HEK293 (cell line): ENCODE results near the gene INTS6.

Experiments used
- GLIS1 ChIP-seq: fragments of 450-650 bp; formaldehyde crosslinking; IDR thresholded peaks from 2 replicates; pipeline ENCODE4 v1.5.1; 2016; ENCODE audit warnings: missing biosample characterization, missing genetic modification characterization
- HOXD13 ChIP-seq: sonication (generic); formaldehyde crosslinking; IDR thresholded peaks from 2 replicates; pipeline ENCODE4 v1.8.0; 2022; ENCODE audit warnings: missing genetic modification reagents, borderline replicate concordance
- MEIS1 ChIP-seq: sonication (generic); formaldehyde crosslinking; IDR thresholded peaks from 2 replicates; pipeline ENCODE4 v1.8.1; 2022; ENCODE audit warnings: missing genetic modification reagents, mild to moderate bottlenecking, borderline replicate concordance
- OSR2 ChIP-seq: fragments of 450-650 bp; formaldehyde crosslinking; IDR thresholded peaks from 2 replicates; pipeline ENCODE4 v1.5.1; 2016; ENCODE audit warnings: missing biosample characterization, missing genetic modification characterization
- OVOL3 ChIP-seq: fragments of 450-650 bp; formaldehyde crosslinking; IDR thresholded peaks from 2 replicates; pipeline ENCODE4 v1.5.1; 2016; ENCODE audit warnings: missing biosample characterization, missing genetic modification characterization
- RBAK ChIP-seq: fragments of 450-650 bp; formaldehyde crosslinking; IDR thresholded peaks from 2 replicates; pipeline ENCODE4 v1.5.1; 2016; ENCODE audit warnings: missing biosample characterization, missing genetic modification characterization
- SALL2 ChIP-seq: fragments of 450-650 bp; formaldehyde crosslinking; IDR thresholded peaks from 2 replicates; pipeline ENCODE4 v1.5.0; 2017; ENCODE audit warnings: missing biosample characterization, mild to moderate bottlenecking, missing genetic modification characterization, borderline replicate concordance
- WT1 ChIP-seq: fragments of 450-650 bp; formaldehyde crosslinking; IDR thresholded peaks from 2 replicates; pipeline ENCODE4 v1.5.1; 2016; ENCODE audit warnings: missing biosample characterization, missing genetic modification characterization
- YY1 ChIP-seq: fragments of 450-650 bp; formaldehyde crosslinking; IDR thresholded peaks from 2 replicates; pipeline ENCODE4 v1.5.1; 2018; ENCODE audit warnings: missing biosample characterization, missing genetic modification characterization
- ZFP3 ChIP-seq: fragments of 450-650 bp; formaldehyde crosslinking; IDR thresholded peaks from 2 replicates; pipeline ENCODE4 v1.5.1; 2016; ENCODE audit warnings: low read depth, missing biosample characterization, missing genetic modification characterization
- ZIC2 ChIP-seq: fragments of 450-650 bp; formaldehyde crosslinking; IDR thresholded peaks from 2 replicates; pipeline ENCODE4 v1.5.1; 2016; ENCODE audit warnings: missing biosample characterization, missing genetic modification characterization
- ZNF114 ChIP-seq: fragments of 450-650 bp; formaldehyde crosslinking; IDR thresholded peaks from 2 replicates; pipeline ENCODE4 v1.5.0; 2017; ENCODE audit warnings: missing biosample characterization, missing genetic modification characterization
- ZNF133 ChIP-seq: fragments of 450-650 bp; formaldehyde crosslinking; IDR thresholded peaks from 2 replicates; pipeline ENCODE4 v1.5.1; 2016; ENCODE audit warnings: missing biosample characterization, missing genetic modification characterization
- ZNF16 ChIP-seq: fragments of 450-650 bp; formaldehyde crosslinking; IDR thresholded peaks from 2 replicates; pipeline ENCODE4 v1.5.1; 2016; ENCODE audit warnings: low read depth, missing biosample characterization, missing genetic modification characterization
- ZNF2 ChIP-seq: fragments of 450-650 bp; formaldehyde crosslinking; IDR thresholded peaks from 2 replicates; pipeline ENCODE4 v1.5.1; 2016; ENCODE audit warnings: missing biosample characterization, missing genetic modification characterization
- ZNF202 ChIP-seq: fragments of 450-650 bp; formaldehyde crosslinking; IDR thresholded peaks from 2 replicates; pipeline ENCODE4 v1.5.1; 2016; ENCODE audit warnings: missing biosample characterization, missing genetic modification characterization, borderline replicate concordance
- ZNF221 ChIP-seq: fragments of 450-650 bp; formaldehyde crosslinking; IDR thresholded peaks from 2 replicates; pipeline ENCODE4 v1.5.1; 2017; ENCODE audit warnings: missing biosample characterization, missing genetic modification characterization, borderline replicate concordance
- ZNF274 ChIP-seq, 2 experiments: fragments of 200-500 bp in 1 of 2; fragments of 450-650 bp in 1 of 2; sonication (Bioruptor generic) in 1 of 2; formaldehyde crosslinking in 1 of 2; IDR thresholded peaks; 2 replicates each; pipeline versions ENCODE4 v1.5.1 to v1.6.1; 2014 to 2016; ENCODE audit warnings: borderline replicate concordance in 1 of 2, inconsistent platforms in 1 of 2, low read length in 1 of 2, missing biosample characterization in 1 of 2, missing genetic modification characterization in 1 of 2
- ZNF311 ChIP-seq: fragments of 450-650 bp; formaldehyde crosslinking; IDR thresholded peaks from 2 replicates; pipeline ENCODE4 v1.5.1; 2017; ENCODE audit warnings: missing biosample characterization, missing genetic modification characterization, borderline replicate concordance
- ZNF341 ChIP-seq: fragments of 450-650 bp; formaldehyde crosslinking; IDR thresholded peaks from 2 replicates; pipeline ENCODE4; 2016; ENCODE audit warnings: low read depth, missing biosample characterization, missing genetic modification characterization
- ZNF366 ChIP-seq: fragments of 450-650 bp; formaldehyde crosslinking; conservative IDR thresholded peaks from 2 replicates; pipeline ENCODE4 v1.5.1; 2016; ENCODE audit warnings: missing biosample characterization, missing genetic modification characterization
- ZNF416 ChIP-seq: fragments of 450-650 bp; formaldehyde crosslinking; IDR thresholded peaks from 2 replicates; pipeline ENCODE4 v1.5.1; 2016; ENCODE audit warnings: missing biosample characterization, missing genetic modification characterization
- ZNF433 ChIP-seq: fragments of 450-650 bp; formaldehyde crosslinking; IDR thresholded peaks from 2 replicates; pipeline ENCODE4 v1.5.1; 2016; ENCODE audit warnings: missing biosample characterization, missing genetic modification characterization, low read depth
- ZNF548 ChIP-seq: fragments of 450-650 bp; formaldehyde crosslinking; IDR thresholded peaks from 2 replicates; pipeline ENCODE4 v1.5.1; 2016; ENCODE audit warnings: missing biosample characterization, missing genetic modification characterization
- ZNF561 ChIP-seq: fragments of 450-650 bp; IDR thresholded peaks from 2 replicates; pipeline ENCODE4 v1.5.1; 2018; ENCODE audit warnings: missing biosample characterization, missing genetic modification characterization, borderline replicate concordance
- ZNF654 ChIP-seq: fragments of 450-650 bp; formaldehyde crosslinking; IDR thresholded peaks from 2 replicates; pipeline ENCODE4 v1.5.1; 2016; ENCODE audit warnings: low read depth, missing biosample characterization, missing genetic modification characterization
- ZNF76 ChIP-seq: fragments of 450-650 bp; formaldehyde crosslinking; IDR thresholded peaks from 2 replicates; pipeline ENCODE4; 2016; ENCODE audit warnings: low read depth, missing biosample characterization, missing genetic modification characterization, borderline replicate concordance
- ZNF791 ChIP-seq: fragments of 450-650 bp; formaldehyde crosslinking; IDR thresholded peaks from 2 replicates; pipeline ENCODE4 v1.5.1; 2016; ENCODE audit warnings: missing biosample characterization, missing genetic modification characterization
- TF ChIP-seq, protein P1 (sequence below): fragments of 450-650 bp; formaldehyde crosslinking; IDR thresholded peaks from 2 replicates; pipeline ENCODE4 v1.5.1; 2016; ENCODE audit warnings: missing biosample characterization, missing genetic modification characterization
- TF ChIP-seq, protein P2 (sequence below): fragments of 450-650 bp; IDR thresholded peaks from 2 replicates; pipeline ENCODE4 v1.5.1; 2018; ENCODE audit warnings: missing biosample characterization, mild to moderate bottlenecking, missing genetic modification characterization
- TF ChIP-seq, protein P3 (sequence below): fragments of 450-650 bp; formaldehyde crosslinking; IDR thresholded peaks from 2 replicates; pipeline ENCODE4 v1.5.1; 2016; ENCODE audit warnings: missing biosample characterization, missing genetic modification characterization
- TF ChIP-seq, protein P4 (sequence below): fragments of 450-650 bp; formaldehyde crosslinking; IDR thresholded peaks from 2 replicates; pipeline ENCODE4 v1.5.1; 2017; ENCODE audit warnings: missing biosample characterization, missing genetic modification characterization
- TF ChIP-seq, protein P5 (sequence below): fragments of 450-650 bp; formaldehyde crosslinking; IDR thresholded peaks from 2 replicates; pipeline ENCODE4 v1.5.1; 2016; ENCODE audit warnings: missing biosample characterization, missing genetic modification characterization

Gene INTS6

DNA sequence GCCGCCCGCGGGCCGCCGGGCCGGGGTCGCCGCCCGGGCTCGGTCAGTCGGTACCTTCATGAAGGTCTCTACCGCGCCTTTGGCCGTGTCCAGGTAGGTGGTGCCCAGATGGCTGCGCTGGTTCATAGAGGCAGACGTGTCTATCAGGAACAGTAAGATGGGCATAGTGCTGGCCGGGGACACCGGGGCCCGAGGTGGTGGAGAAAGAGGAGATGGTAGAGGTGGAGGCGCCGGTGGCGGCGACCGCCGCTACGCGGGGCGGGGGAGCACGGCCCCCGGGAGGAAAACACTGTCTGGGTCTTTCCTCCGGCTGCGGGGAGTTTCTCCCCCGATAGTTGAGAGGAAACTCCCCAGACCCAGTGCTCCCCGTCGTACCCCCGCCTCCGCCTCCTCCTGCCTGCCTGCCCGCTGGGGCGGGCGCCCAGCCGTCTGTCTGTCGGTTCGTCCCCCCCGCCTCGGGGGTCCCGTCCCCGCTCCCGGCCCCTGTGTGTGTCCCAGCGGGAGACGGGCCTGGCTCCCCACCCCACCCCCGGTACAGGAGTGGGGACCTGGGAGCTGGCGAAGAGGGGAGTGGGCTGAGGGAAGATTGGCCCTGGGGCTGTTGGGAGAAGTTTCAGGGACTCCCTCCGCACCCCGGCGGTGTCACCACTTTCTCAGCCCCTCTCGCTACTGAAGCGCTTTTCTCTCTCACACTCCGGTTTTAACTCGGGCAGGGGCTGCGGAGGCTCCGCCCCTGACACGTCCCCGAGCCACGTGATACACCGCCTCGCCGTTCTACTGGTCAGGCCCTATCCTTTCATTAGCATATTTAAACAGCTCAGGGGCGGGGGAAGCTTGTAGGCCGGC lies at the start of gene INTS6 (continued):
- TF ChIP-seq, protein P1, sequence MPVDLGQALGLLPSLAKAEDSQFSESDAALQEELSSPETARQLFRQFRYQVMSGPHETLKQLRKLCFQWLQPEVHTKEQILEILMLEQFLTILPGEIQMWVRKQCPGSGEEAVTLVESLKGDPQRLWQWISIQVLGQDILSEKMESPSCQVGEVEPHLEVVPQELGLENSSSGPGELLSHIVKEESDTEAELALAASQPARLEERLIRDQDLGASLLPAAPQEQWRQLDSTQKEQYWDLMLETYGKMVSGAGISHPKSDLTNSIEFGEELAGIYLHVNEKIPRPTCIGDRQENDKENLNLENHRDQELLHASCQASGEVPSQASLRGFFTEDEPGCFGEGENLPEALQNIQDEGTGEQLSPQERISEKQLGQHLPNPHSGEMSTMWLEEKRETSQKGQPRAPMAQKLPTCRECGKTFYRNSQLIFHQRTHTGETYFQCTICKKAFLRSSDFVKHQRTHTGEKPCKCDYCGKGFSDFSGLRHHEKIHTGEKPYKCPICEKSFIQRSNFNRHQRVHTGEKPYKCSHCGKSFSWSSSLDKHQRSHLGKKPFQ (tag by site-specific recombination), result no peak
- TF ChIP-seq ZNF341 (tag by site-specific recombination) (peak; percentile 91), ZNF561 (tag by site-specific recombination) (no peak; the same call in 1 of the 2 replicates), ZNF791 (tag by site-specific recombination) (no peak), ZNF433 (tag by site-specific recombination) (no peak), ZIC2 (tag by site-specific recombination) (peak; percentile 82), OSR2 (no peak), ZNF202 (tag by site-specific recombination) (no peak), ZNF548 (no peak), GLIS1 (tag by site-specific recombination) (peak; percentile 39; the same call in 1 of the 2 replicates), ZNF2 (tag by site-specific recombination) (0 out of 2 replicates have a peak, but pooled peaks have one; percentile 63), ZNF654 (tag by site-specific recombination) (no peak), ZNF416 (no peak), OVOL3 (tag by site-specific recombination) (no peak), ZNF221 (tag by site-specific recombination) (no peak), SALL2 (no peak), ZNF311 (tag by site-specific recombination) (no peak), WT1 (tag by site-specific recombination) (peak; percentile 51), HOXD13 (CRISPR knock-in tag) (no peak), MEIS1 (CRISPR knock-in tag) (no peak), ZNF366 (peak; percentile 67), YY1 (tag by site-specific recombination) (no peak), ZNF16 (tag by site-specific recombination) (no peak), ZFP3 (tag by site-specific recombination) (no peak), ZNF133 (tag by site-specific recombination) (no peak), ZNF114 (tag by site-specific recombination) (no peak), ZNF274 (IDR thresholded peaks at IDR 0.05; ENCODE audit: low read length) (no peak), ZNF274 (tag by site-specific recombination; IDR thresholded peaks at IDR 0.05; ENCODE audit: borderline replicate concordance) (no peak), ZNF76 (tag by site-specific recombination) (peak; percentile 82), RBAK (no peak)
- TF ChIP-seq, protein P2, sequence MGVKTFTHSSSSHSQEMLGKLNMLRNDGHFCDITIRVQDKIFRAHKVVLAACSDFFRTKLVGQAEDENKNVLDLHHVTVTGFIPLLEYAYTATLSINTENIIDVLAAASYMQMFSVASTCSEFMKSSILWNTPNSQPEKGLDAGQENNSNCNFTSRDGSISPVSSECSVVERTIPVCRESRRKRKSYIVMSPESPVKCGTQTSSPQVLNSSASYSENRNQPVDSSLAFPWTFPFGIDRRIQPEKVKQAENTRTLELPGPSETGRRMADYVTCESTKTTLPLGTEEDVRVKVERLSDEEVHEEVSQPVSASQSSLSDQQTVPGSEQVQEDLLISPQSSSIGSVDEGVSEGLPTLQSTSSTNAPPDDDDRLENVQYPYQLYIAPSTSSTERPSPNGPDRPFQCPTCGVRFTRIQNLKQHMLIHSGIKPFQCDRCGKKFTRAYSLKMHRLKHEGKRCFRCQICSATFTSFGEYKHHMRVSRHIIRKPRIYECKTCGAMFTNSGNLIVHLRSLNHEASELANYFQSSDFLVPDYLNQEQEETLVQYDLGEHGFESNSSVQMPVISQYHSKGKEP (tag by site-specific recombination), result no peak
- TF ChIP-seq, protein P3, sequence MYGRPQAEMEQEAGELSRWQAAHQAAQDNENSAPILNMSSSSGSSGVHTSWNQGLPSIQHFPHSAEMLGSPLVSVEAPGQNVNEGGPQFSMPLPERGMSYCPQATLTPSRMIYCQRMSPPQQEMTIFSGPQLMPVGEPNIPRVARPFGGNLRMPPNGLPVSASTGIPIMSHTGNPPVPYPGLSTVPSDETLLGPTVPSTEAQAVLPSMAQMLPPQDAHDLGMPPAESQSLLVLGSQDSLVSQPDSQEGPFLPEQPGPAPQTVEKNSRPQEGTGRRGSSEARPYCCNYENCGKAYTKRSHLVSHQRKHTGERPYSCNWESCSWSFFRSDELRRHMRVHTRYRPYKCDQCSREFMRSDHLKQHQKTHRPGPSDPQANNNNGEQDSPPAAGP (tag by site-specific recombination), result peak; percentile 71
- TF ChIP-seq, protein P4, sequence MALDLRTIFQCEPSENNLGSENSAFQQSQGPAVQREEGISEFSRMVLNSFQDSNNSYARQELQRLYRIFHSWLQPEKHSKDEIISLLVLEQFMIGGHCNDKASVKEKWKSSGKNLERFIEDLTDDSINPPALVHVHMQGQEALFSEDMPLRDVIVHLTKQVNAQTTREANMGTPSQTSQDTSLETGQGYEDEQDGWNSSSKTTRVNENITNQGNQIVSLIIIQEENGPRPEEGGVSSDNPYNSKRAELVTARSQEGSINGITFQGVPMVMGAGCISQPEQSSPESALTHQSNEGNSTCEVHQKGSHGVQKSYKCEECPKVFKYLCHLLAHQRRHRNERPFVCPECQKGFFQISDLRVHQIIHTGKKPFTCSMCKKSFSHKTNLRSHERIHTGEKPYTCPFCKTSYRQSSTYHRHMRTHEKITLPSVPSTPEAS (tag by site-specific recombination), result no peak
- TF ChIP-seq, protein P5, sequence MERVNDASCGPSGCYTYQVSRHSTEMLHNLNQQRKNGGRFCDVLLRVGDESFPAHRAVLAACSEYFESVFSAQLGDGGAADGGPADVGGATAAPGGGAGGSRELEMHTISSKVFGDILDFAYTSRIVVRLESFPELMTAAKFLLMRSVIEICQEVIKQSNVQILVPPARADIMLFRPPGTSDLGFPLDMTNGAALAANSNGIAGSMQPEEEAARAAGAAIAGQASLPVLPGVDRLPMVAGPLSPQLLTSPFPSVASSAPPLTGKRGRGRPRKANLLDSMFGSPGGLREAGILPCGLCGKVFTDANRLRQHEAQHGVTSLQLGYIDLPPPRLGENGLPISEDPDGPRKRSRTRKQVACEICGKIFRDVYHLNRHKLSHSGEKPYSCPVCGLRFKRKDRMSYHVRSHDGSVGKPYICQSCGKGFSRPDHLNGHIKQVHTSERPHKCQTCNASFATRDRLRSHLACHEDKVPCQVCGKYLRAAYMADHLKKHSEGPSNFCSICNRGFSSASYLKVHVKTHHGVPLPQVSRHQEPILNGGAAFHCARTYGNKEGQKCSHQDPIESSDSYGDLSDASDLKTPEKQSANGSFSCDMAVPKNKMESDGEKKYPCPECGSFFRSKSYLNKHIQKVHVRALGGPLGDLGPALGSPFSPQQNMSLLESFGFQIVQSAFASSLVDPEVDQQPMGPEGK (tag by site-specific recombination), result peak; percentile 96
